Measurements from ENCODE around the gene ISYNA1.

ISYNA1 gene

GRCh38 chr19:18442941-18443340 lies 5.0 kb upstream of the ISYNA1 start:
- no peak for DNase-seq

- DNase-seq = no peak
Measured at GRCh38 chr19:18441804-18442788, 4.2 kb upstream of the ISYNA1 start.

GRCh38 chr19:18440936-18441803 lies 3.2 kb upstream of the ISYNA1 start:
- no peak for DNase-seq

- DNase-seq = peak; percentile 50
Measured at GRCh38 chr19:18440415-18440877, 2.5 kb upstream of the ISYNA1 start.

GRCh38 chr19:18439910-18440237 lies 1.9 kb upstream of the ISYNA1 start:
- DNase-seq = no peak

GRCh38 chr19:18439025-18439909 lies 1.3 kb upstream of the ISYNA1 start:
- DNase-seq = no peak

- no peak for DNase-seq
Measured at GRCh38 chr19:18438331-18439024, 545 bp upstream of the ISYNA1 start.

- peak; percentile 75 for DNase-seq
Measured at GRCh38 chr19:18436671-18437490, 1.1 kb downstream of the ISYNA1 start.

GRCh38 chr19:18435842-18436670 lies 1.9 kb downstream of the ISYNA1 start:
- no peak for DNase-seq

GRCh38 chr19:18435178-18435841 lies 2.6 kb downstream of the ISYNA1 start:
- DNase-seq = no peak

- no peak for DNase-seq
Measured at GRCh38 chr19:18434411-18435175, 3.3 kb downstream of the ISYNA1 start.

- DNase-seq = no peak
Measured at GRCh38 chr19:18433735-18434398, 4.1 kb downstream of the ISYNA1 start.

GRCh38 chr19:18433015-18433691 lies 4.8 kb downstream of the ISYNA1 start:
- DNase-seq = no peak

GRCh38 chr19:18432275-18433014 lies 5.5 kb downstream of the ISYNA1 start:
- no peak for DNase-seq

- no peak for DNase-seq
Measured at GRCh38 chr19:18431351-18432197, 6.4 kb downstream of the ISYNA1 start.

All from activated CD4-positive, alpha-beta T cell treated with anti-CD3 and anti-CD28 coated beads, Interleukin-2, amount 50 U/mL, for 16 hours (primary cell).